ENCODE data around the gene TBC1D9B.

TBC1D9B gene

GRCh38 chr5:179820483-179821297, 87.0 kb downstream of the TBC1D9B start, which contains the start of gene SQSTM1:
Gene SQSTM1, plus strand, starts transcription at chr5:179820905. Its CDS starts 32 bp downstream, at chr5:179820937.
- peak; percentile 85 for DNase-seq (ENCODE audit: low spot score)

- DNase-seq (ENCODE audit: low spot score): no peak
These were observed 87.6 kb downstream of the TBC1D9B start for GRCh38 chr5:179820127-179820482.

- peak; percentile 43 for DNase-seq (ENCODE audit: low spot score)
These were observed 88.2 kb downstream of the TBC1D9B start for GRCh38 chr5:179819296-179820126.

GRCh38 chr5:179818746-179819295, 88.9 kb downstream of the TBC1D9B start:
- peak; percentile 92 for DNase-seq (ENCODE audit: low spot score)

- no peak for DNase-seq (ENCODE audit: low spot score)
These were observed 89.6 kb downstream of the TBC1D9B start for GRCh38 chr5:179817890-179818745.

- no peak for DNase-seq (ENCODE audit: low spot score)
These were observed 90.2 kb downstream of the TBC1D9B start for GRCh38 chr5:179817470-179817840.

GRCh38 chr5:179816796-179817469, 90.8 kb downstream of the TBC1D9B start:
- DNase-seq (ENCODE audit: low spot score): no peak

- DNase-seq (ENCODE audit: low spot score): no peak
These were observed 91.3 kb downstream of the TBC1D9B start for GRCh38 chr5:179816401-179816795.

GRCh38 chr5:179815491-179816249, 92.0 kb downstream of the TBC1D9B start:
- no peak for DNase-seq (ENCODE audit: low spot score)

- no peak for DNase-seq (ENCODE audit: low spot score)
These were observed 93.6 kb downstream of the TBC1D9B start for GRCh38 chr5:179814090-179814489.

GRCh38 chr5:179812997-179813607, 94.6 kb downstream of the TBC1D9B start:
- no peak for DNase-seq (ENCODE audit: low spot score)

- no peak for DNase-seq (ENCODE audit: low spot score)
These were observed 95.4 kb downstream of the TBC1D9B start for GRCh38 chr5:179812135-179812825.

Data from CD4-positive, alpha-beta T cell treated with Interleukin-2 at 100 ng/mL for 4 hours (primary cell).